Hindlimb muscle (tissue), 1 donor: Measurements from ENCODE around the gene CCDC102A. TPM values are rescaled to one million over a fixed set of nuclear protein-coding genes. Genes with fewer than 3 reads are reported as not detected.
A peak's percentile ranks its signal among the peaks of the same experiment; 100 is the strongest.
"Not testable (repeated sequence)": the region's sequence is repeated elsewhere in the genome, so short reads cannot be mapped to it uniquely, and the experiment has no call there.

Source experiments
- DNase-seq: peaks from one replicate; pipeline ENCODE4 v3.0.0-alpha.2; 2013
- polyA plus RNA-seq: library from polyadenylated mRNA; unstranded; fragments of 120-200 nt; gene quantifications from one replicate; pipeline ENCODE4 v1.2.1, GENCODE V29; 2013; ENCODE audit not compliant: insufficient read length

CCDC102A gene
- polyA plus RNA-seq, 1 donor, result 12.8 TPM

- DNase-seq, result not testable (repeated sequence)
These were observed 36.4 kb downstream of the CCDC102A start for GRCh38 chr16:57499941-57500340.

GRCh38 chr16:57498031-57498430 lies 38.3 kb downstream of the CCDC102A start:
- no peak for DNase-seq

DNA sequence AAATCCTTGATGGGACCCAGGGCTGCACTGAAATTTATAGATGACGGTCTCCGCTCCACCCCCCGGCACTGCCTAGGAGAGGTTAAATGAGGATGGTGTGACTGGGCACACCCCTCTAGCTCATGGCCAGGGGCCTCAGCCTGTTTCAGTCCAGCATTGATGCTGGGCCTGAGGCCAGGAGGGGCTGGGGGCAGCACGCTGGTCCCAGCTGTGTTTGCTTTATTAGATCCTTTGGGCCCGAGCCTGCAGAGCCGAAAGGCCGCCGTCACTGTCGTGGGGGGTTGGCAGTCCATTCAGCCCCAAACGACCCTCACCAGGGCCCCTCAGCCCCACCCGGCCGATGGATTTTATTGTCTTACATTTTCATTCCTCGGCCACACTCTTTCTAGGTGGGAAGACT lies 39.2 kb downstream of the CCDC102A start:
- DNase-seq, result no peak

DNA sequence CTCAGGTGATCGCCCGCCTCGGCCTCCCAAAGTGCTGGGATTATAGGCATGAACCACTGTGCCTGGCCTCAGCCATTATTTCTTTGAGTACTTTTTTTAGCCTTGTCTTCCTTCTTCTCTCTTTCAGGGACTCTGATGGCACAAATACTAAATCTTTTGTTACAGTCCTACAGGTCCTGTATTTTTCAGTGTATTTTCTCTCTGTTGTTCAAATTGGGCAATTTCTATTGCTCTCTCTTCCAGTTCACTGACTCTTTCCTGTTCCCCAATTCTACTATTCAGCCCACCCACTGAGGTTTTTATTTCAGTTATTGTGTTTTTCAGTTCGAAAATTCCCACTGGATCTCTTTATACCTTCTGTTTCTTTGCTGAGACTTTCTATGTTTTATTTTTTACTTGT lies 42.6 kb downstream of the CCDC102A start:
- no peak for DNase-seq

- no peak for DNase-seq
These were observed 47.1 kb downstream of the CCDC102A start for GRCh38 chr16:57489229-57489628.

DNA sequence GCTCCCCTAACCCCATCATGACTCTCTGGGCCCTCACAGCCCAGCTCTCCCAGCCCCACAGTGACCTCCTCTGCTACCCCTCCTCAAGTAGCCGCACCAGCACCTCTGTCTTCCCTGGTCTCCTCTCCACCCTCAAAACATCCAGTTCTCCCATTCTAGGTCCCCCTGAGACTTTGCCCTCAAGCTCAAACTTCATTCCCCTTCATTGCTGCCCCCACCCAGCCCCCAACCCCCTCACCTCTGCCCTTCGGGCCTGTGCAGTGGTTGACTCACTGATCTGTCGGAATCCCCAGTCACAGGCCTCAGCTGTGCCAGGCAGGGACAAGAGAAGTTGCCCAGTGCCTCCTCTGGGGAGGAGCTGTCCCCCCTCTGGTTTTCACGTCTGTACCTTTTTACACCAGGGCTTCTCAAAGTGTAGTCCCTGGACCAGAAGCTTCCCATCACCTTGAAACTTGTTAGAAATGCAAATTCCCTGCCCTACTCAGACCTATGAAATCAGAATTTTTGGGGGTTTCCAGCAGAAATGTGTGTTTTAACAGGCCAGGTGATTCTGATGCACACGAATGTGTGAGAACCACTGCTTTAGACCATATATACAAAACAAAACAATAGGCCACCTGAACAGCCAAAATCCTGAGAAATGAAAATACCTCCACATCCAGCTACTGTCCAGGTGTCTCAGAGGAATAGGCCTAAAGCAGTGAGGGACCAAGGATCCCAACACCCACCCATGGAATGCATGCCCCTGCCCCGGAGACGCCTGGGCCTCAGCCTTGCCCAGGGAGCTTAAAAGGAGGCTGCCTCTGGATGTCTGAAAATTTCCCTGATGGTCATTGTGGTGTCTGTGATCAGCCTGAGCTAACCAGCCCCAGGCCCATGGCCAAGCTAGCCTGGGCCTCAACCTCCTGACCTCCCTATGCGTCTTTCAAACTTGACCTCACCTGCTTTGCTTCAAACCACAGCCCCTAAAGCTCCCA lies 49.2 kb downstream of the CCDC102A start:
- DNase-seq, result no peak

DNA sequence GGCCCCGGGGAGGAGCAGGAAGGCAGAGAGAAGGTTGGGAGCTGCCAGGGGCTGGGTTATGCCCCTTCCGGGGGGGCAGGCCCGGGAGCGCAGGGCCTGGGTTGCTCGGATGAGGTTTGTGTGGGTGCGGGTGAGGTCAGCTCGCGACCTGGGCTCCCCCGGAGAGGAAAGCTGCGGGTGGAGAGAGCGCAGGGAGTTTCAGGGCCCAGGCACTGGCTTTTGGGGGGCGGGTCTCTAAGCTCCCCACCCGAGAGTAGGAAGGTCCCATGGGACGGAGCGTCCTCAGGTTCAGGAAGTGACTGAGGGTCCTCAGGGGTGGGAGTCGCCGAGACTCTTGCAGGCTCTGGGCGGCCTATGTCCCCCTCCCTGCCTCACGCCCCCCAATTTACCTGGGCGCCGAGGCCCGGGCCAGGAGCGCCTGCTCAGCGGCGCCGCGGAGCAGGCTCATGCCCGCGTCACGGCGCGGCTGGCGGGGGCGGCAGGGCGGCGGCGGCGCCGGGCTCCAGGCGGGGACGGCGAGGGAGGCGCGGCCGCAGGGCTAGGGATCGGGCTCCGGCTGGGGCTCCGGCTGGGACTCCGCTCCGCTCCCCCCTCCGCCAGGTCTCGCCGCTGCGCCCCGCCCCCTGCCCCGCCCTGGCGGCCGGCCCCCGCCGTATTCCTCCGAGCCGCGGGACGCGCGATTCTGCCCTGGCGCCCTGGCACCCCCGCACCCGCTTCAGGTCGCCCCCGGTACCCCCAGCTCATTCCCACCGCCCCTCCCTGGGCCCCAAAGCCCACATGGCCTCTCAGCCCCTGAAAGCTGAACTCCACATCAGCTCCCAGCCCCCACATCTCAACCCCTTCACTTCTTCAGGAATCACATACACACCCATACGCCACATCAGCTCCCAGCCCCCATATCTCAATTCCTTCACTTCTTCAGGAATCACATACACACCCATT lies 50.2 kb downstream of the CCDC102A start, which contains the start of gene DOK4:
Gene DOK4 (minus strand): TSS at position 578 of the 942 bp plus-strand sequence. CDS start 6,986 bp downstream, outside the sequence.
- peak; percentile 71 for DNase-seq

GRCh38 chr16:57485091-57485915 lies 51.1 kb downstream of the CCDC102A start:
- DNase-seq, result no peak

- no peak for DNase-seq
These were observed 51.8 kb downstream of the CCDC102A start for GRCh38 chr16:57484515-57485005.

- no peak for DNase-seq
These were observed 52.5 kb downstream of the CCDC102A start for GRCh38 chr16:57483725-57484514.

- DNase-seq, result no peak
These were observed 53.4 kb downstream of the CCDC102A start for GRCh38 chr16:57482845-57483545.

GRCh38 chr16:57481421-57481820 lies 55.0 kb downstream of the CCDC102A start:
- no peak for DNase-seq

- no peak for DNase-seq
These were observed 55.6 kb downstream of the CCDC102A start for GRCh38 chr16:57480754-57481230.

GRCh38 chr16:57479976-57480753 lies 56.2 kb downstream of the CCDC102A start:
- DNase-seq, result no peak

DNA sequence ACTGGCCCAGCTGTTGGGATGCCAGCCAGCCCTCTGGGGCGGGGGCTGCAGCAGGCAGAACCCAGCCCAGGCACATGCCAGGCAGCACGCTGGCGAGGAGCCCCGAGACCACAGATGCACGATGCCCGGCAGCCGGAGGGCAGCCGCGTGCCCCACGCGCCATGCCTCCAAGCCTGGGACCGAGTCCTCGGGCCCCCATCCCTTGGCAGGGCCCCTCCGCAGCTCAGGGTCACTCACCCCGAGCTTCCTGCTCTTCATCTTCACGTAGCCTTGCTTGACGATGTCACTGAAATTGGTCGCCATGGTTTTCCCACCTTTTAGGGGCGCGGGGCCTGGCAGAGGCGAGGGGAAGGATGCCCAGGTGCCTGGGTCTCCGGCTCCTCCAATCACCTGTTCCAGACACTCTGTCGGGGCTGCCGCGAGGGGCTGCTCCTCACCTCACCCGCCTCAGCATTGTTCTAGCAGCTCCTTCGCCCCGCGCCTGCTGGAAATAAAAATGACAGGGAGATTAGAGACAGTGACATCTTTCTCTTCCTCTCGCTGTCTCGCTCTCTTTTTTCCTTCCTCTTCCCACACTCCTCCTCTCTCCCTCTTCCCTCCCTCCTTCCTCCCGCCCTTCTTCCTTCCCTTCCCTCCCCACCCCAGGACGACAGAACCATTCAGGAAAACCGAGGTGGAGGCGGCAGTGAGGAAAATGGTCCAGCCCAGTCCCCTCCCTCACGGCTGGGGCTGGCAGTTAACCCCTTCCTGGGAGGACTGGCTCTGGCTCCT lies 57.0 kb downstream of the CCDC102A start:
- DNase-seq, result peak; percentile 73

DNA sequence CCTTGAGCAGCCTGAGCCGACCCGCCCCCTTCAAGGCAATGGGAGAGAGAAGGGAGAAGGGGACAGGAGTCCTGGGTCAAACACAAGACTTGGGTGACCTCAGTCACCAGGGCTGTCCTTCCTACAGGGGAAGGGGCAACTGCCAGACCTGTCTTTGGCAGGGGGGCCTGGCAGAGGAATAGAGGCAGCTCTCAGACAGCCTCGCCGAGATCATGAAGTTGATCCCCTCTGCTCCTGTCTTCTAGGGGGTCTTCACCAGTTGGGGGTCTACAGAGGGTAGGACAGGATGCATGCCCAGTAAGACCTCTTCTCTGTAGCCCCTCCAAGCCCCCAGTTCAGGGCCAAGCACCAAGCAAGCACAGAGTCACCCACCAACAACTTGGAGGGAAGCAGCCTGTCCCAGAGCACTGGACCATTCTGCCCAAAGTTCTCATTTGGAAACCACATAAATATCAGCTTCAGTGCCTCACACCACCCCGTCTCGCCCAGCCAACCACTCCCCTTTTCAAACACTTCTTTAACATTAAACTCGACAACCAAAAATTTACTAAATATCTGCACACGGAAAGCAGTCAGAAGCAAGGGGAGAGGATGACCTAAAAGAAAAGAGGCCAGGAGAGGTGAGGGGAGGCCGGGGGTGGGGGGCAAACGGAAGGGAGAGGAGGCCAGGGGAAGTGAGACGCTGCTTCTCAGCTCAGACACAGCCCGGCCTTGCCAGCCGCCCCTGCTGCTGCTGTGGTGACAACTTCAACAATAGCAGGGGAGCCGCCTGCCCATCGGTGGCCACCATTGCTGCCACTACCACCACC lies 57.8 kb downstream of the CCDC102A start:
- no peak for DNase-seq

DNA sequence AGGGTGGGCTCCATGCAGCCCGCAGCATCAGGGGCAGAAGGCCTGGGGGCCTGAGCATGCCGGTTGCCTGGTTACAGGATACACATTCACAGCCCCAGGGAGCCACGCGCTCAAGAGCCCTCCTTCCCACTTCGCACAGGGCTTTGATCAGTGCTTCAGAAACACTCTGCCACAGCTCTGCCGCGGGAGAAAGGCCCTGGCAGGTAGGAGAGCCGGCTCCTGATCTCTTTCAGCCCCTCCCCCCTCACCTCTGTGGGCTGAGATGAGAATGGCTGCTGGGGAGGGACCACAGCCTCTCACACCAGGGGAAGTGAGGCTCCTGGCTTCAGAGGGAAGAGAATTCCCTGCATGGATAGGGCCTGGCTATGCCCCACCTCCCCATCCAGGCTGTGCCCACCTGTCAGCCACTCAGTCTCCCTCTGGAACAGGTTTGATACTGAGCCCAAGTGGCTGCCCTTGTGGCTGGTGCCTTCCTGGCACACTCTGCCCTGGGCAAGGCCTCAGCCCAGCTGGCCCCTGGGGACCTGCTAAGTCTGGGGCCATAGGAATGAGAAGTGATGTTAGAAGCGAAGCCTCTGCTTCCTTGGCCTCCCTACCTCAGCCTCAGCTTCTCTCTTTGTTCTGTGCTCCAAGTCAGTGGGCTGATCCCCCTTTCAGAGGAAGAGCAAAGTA lies 58.7 kb downstream of the CCDC102A start:
- no peak for DNase-seq
